HCT116 (cell line): ENCODE data around the gene FOXP1. TPM values are rescaled to one million over a fixed set of nuclear protein-coding genes. Genes with fewer than 3 reads are reported as not detected.

Experiments
- ATAC-seq: fragments of 200-7000 bp; cut with Tn5 transposase; 2 replicates; pipeline ENCODE4 v1.9.1; 2020; ENCODE audit warnings: mild to moderate bottlenecking, moderate library complexity
- BruUV-seq: library from RNA; stranded (reverse); fragments of 400-500 nt; replicated peaks from 2 replicates; lab custom pipeline; 2021; lab: Mats Ljungman, UMichigan
- CTCF ChIA-PET: fragments of 300-600 bp; sonication (Branson Sonifier 250); formaldehyde crosslinking; loops from one replicate; lab custom pipeline; 2021; ENCODE audit warnings: antibody characterized with exemption; lab: Charles Lee
- POLR2A ChIA-PET: fragments of 300-600, 350-600 bp; sonication (Branson Sonifier 250); formaldehyde crosslinking; loops from one replicate; lab custom pipeline; 2021; ENCODE audit warnings: antibody characterized with exemption; lab: Charles Lee
- RAD21 ChIA-PET, 2 experiments: fragments of 300-600 bp; sonication (Branson Sonifier 250); formaldehyde crosslinking; loops; one replicate each; lab custom pipeline; 2023; ENCODE audit warnings: low total read pairs in 2 of 2; ENCODE audit not compliant: uncharacterized antibody in 2 of 2, unreplicated experiment in 2 of 2, low non-redundant PET in 1 of 2; lab: Charles Lee
- DNase-seq: peaks from one replicate; pipeline ENCODE4 v3.0.0-alpha.2; 2010; ENCODE audit warnings: low read depth, low spot score
- H2AFZ ChIP-seq: fragments of 200-600 bp; shearing (Covaris generic), sonication (generic); 2 replicates; pipeline ENCODE4 v1.6.1; 2017; ENCODE audit warnings: low read depth, mixed run types, mixed read lengths, antibody characterized with exemption, low read length; ENCODE audit not compliant: poor library complexity, severe bottlenecking
- H3K27ac ChIP-seq: 2 replicates; pipeline ENCODE4 v1.5.1; 2012; ENCODE audit warnings: low read depth, low read length
- H3K27me3 ChIP-seq: fragments of 200-600 bp; sonication (generic); 2 replicates; pipeline ENCODE4 v1.6.1; 2016; ENCODE audit warnings: mixed run types, low read length, mixed read lengths; ENCODE audit not compliant: insufficient read depth
- H3K36me3 ChIP-seq, 2 experiments: fragments of 200-500 bp in 1 of 2; fragments of 200-600 bp in 1 of 2; sonication (Bioruptor generic) in 1 of 2; sonication (generic) in 1 of 2; 2 replicates each; pipeline versions ENCODE4 v1.5.1 to v1.6.1; 2014 to 2016; ENCODE audit warnings: low read length in 2 of 2, inconsistent platforms in 1 of 2, mixed read lengths in 1 of 2, mixed run types in 1 of 2; ENCODE audit not compliant: insufficient read depth in 2 of 2, control insufficient read depth in 1 of 2
- H3K4me1 ChIP-seq, 2 experiments: fragments of 200-600 bp in 1 of 2; sonication (generic) in 1 of 2; 2 replicates each; pipeline versions ENCODE4 v1.5.1 to v1.6.1; 2012 to 2017; ENCODE audit warnings: low read length in 2 of 2, inconsistent platforms in 1 of 2, mild to moderate bottlenecking in 1 of 2, mixed read lengths in 1 of 2, mixed run types in 1 of 2, moderate library complexity in 1 of 2; ENCODE audit not compliant: insufficient read depth in 2 of 2, control insufficient read depth in 1 of 2
- H3K4me2 ChIP-seq: fragments of 200-600 bp; sonication (generic); 2 replicates; pipeline ENCODE4 v1.6.1; 2017; ENCODE audit warnings: mixed run types, low read length, mixed read lengths
- H3K4me3 ChIP-seq, 2 experiments: fragments of 200-600 bp in 1 of 2; sonication (generic) in 1 of 2; replicated peaks in 1 of 2; 2 replicates each; pipeline ENCODE4 v1.5.1; 2011 to 2016; ENCODE audit warnings: low read length in 2 of 2, control low read depth in 1 of 2, low read depth in 1 of 2, mild to moderate bottlenecking in 1 of 2, mixed read lengths in 1 of 2, mixed run types in 1 of 2
- H3K79me2 ChIP-seq: fragments of 200-600 bp; sonication (generic); 2 replicates; pipeline ENCODE4 v1.6.1; 2017; ENCODE audit warnings: mild to moderate bottlenecking, mixed run types, low read length, moderate library complexity, mixed read lengths; ENCODE audit not compliant: insufficient read depth
- H3K9ac ChIP-seq: fragments of 200-600 bp; sonication (generic); 2 replicates; pipeline ENCODE4 v1.6.1; 2016; ENCODE audit warnings: low read length, mixed read lengths
- H3K9me2 ChIP-seq: fragments of 200-600 bp; sonication (generic), shearing (Covaris generic); 2 replicates; pipeline ENCODE4 v1.6.1; 2017; ENCODE audit warnings: mixed run types, mild to moderate bottlenecking, moderate library complexity; ENCODE audit not compliant: insufficient read depth
- H3K9me3 ChIP-seq, 2 experiments: fragments of 200-500 bp in 1 of 2; fragments of 200-600 bp in 1 of 2; sonication (Bioruptor generic) in 1 of 2; sonication (generic) in 1 of 2; 2 replicates each; pipeline ENCODE4 v1.6.1; 2014 to 2017; ENCODE audit warnings: low read length in 2 of 2, mixed read lengths in 2 of 2, inconsistent platforms in 1 of 2, low read depth in 1 of 2, mild to moderate bottlenecking in 1 of 2, mixed run types in 1 of 2, moderate library complexity in 1 of 2; ENCODE audit not compliant: control insufficient read depth in 1 of 2, insufficient read depth in 1 of 2
- H4K20me1 ChIP-seq: fragments of 200-600 bp; sonication (generic), shearing (Covaris generic); 2 replicates; pipeline ENCODE4 v1.6.1; 2017; ENCODE audit warnings: mixed run types, mild to moderate bottlenecking, moderate library complexity; ENCODE audit not compliant: insufficient read depth
- EZH2 ChIP-seq: fragments of 200-600 bp; sonication (generic); IDR thresholded peaks from 2 replicates; pipeline ENCODE4 v1.6.1; 2017; ENCODE audit warnings: antibody characterized with exemption, mixed run types
- EZH2phosphoT487 ChIP-seq: fragments of 200-600 bp; IDR thresholded peaks from 2 replicates; pipeline ENCODE4 v1.6.1; 2018; ENCODE audit warnings: antibody characterized with exemption, borderline replicate concordance
- FOSL1 ChIP-seq: IDR thresholded peaks from 2 replicates; pipeline ENCODE4 v1.6.1; 2012; ENCODE audit warnings: low read depth
- JUND ChIP-seq: IDR thresholded peaks from 2 replicates; pipeline ENCODE4 v1.6.1; 2012
- POLR2AphosphoS5 ChIP-seq: IDR thresholded peaks from 2 replicates; pipeline ENCODE4 v1.6.1; 2011; ENCODE audit warnings: mild to moderate bottlenecking, low read depth, low read length, moderate library complexity
- RAD21 ChIP-seq: IDR thresholded peaks from 2 replicates; pipeline ENCODE4 v1.6.1; 2012; ENCODE audit warnings: low read depth, mild to moderate bottlenecking
- SIN3A ChIP-seq: IDR thresholded peaks from 2 replicates; pipeline ENCODE4 v1.6.1; 2012; ENCODE audit warnings: low read depth
- SP1 ChIP-seq: IDR thresholded peaks from 2 replicates; pipeline ENCODE4 v1.6.1; 2012; ENCODE audit warnings: low read depth
- ZFX ChIP-seq: fragments of 450-650 bp; IDR thresholded peaks from 2 replicates; pipeline ENCODE4 v1.6.1; 2017
- intact Hi-C: fragments of 100-400 bp; cut with micrococcal nuclease; formaldehyde crosslinking; loops from 2 replicates; pipeline ENCODE4 v1.10.0; 2022
- total RNA-seq: library from RNA; stranded (reverse); gene quantifications from one replicate; pipeline ENCODE4 v1.2.1, GENCODE V29; 2021; ENCODE audit not compliant: unreplicated experiment
- TF ChIP-seq, protein P1 (sequence below), 3 experiments: fragments of 200-600 bp in 1 of 3; sonication (generic) in 1 of 3; IDR thresholded peaks in 2 of 3; conservative IDR thresholded peaks in 1 of 3; 2 replicates each; pipeline ENCODE4 v1.5.1; 2012 to 2017; ENCODE audit warnings: low read depth in 2 of 3, low read length in 2 of 3, antibody characterized with exemption in 1 of 3, borderline replicate concordance in 1 of 3, control low read depth in 1 of 3, mild to moderate bottlenecking in 1 of 3, mixed read lengths in 1 of 3, mixed run types in 1 of 3, moderate library complexity in 1 of 3; ENCODE audit not compliant: insufficient read depth in 1 of 3

The FOXP1 gene
- total RNA-seq, 1 experiment from 2014 or later = 11.4 TPM

DNA sequence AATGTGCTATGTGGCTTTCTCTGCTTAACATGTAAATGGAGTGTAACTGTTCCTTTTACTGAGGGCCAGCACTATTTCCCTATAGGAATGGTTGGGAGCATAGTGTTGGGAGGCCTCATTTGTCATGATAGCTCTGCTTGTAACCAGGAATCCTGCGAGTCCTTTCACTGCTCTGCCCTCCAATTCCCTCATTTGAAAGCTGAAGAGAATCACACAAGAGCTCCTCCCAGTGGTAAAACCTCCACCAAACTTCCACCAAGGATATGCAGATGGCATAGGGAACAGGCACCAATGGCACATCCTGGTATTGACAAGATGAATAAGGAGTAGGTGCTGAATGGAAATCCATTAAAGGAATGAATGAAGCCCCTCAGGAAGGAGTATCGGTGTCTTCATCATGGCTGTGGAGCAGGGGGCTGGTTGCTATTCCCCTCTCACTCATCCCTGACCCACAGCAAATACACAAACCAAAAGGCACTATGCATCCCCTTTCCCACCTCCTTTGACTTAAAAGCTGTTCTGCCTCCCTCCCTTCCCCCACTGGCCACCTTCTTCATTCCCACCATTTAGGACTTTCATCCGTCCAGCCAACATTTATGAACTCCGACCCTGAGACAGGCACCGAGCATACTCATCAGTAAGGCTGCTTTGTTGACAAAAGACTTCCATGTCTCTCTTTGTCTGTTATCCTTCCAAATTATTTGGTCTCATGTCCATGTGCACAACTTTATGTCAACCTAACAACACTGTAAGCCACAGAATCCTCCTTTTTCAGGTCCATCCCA lies 560.8 kb downstream of the FOXP1 start:
- ChIA-PET RAD21 (no interaction called here), CTCF (interaction anchor here (0.7 to 1.1 kb wide), 3 partner anchors 18 to 473 kb away, joined by 3 to 5 read pairs (median 3); no protein-coding TSS in a partner anchor), POLR2A (no interaction called here)
- DNase-seq = no peak
- no peaks in the 10 kb centered on the region for H3K79me2 ChIP-seq
- no peak overlapping the region for H3K4me2 ChIP-seq
- no peak overlapping the region for H2AFZ ChIP-seq
- H3K4me1 ChIP-seq = no peaks in the 10 kb centered on the region
- BruUV-seq = no TSS peak
- intact Hi-C loops = no loop called here
- no peaks in the 10 kb centered on the region for H4K20me1 ChIP-seq
- H3K36me3 ChIP-seq = no peaks in the 10 kb centered on the region
- H3K4me3 ChIP-seq = no peak overlapping the region
- H3K9ac ChIP-seq = no peak overlapping the region
- H3K9me3 ChIP-seq = no peaks in the 10 kb centered on the region
- ATAC-seq = peak; percentile 52; the same call in 1 of the 2 replicates
- H3K27me3 ChIP-seq = no peaks in the 10 kb centered on the region
- TF ChIP-seq, protein P1, sequence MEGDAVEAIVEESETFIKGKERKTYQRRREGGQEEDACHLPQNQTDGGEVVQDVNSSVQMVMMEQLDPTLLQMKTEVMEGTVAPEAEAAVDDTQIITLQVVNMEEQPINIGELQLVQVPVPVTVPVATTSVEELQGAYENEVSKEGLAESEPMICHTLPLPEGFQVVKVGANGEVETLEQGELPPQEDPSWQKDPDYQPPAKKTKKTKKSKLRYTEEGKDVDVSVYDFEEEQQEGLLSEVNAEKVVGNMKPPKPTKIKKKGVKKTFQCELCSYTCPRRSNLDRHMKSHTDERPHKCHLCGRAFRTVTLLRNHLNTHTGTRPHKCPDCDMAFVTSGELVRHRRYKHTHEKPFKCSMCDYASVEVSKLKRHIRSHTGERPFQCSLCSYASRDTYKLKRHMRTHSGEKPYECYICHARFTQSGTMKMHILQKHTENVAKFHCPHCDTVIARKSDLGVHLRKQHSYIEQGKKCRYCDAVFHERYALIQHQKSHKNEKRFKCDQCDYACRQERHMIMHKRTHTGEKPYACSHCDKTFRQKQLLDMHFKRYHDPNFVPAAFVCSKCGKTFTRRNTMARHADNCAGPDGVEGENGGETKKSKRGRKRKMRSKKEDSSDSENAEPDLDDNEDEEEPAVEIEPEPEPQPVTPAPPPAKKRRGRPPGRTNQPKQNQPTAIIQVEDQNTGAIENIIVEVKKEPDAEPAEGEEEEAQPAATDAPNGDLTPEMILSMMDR (IDR thresholded peaks at IDR 0.05 in 2 of 3, conservative IDR thresholded peaks at IDR 0.05 in 1 of 3; ENCODE audit: borderline replicate concordance in 1 of 3, insufficient read depth in 1 of 3, low read depth in 2 of 3, low read length in 2 of 3) = peak; percentile 16 to 39 (median 20); a peak in 4 of 6 replicates
- TF ChIP-seq RAD21 = peak; percentile 28; the same call in 1 of the 2 replicates
- no peak for TF ChIP-seq JUND
- TF ChIP-seq, all 23 proteins: peak for 2
- Histone ChIP-seq H3K27ac (no peak overlapping the region), H3K9me2 (no peaks in the 10 kb centered on the region)

DNA sequence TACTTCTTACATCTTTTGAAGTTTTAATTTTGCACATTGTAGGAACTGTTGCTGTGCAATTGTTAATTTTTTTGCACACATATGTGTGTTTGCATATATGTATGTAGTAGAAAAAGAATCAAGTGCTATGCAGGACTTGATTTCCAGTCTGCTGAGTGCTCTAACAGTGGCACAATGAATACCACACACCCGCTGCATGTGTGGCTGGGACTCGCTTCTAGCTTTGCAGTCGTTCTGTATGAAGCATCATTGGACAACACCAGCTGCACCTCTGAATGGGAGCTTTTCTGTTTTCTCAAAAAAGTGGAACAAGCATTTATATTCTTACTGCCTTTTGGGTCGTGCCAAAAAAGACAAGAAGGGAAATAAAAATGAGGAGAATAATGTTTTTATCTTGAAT lies 564.7 kb downstream of the FOXP1 start:
- POLR2A ChIA-PET = no interaction called here
- H3K27me3 ChIP-seq = no peaks in the 10 kb centered on the region
- TF ChIP-seq EZH2phosphoT487 (no peak), SIN3A (no peak), FOSL1 (no peak), POLR2AphosphoS5 (no peak), RAD21 (no peak), SP1 (no peak), JUND (no peak), ZFX (no peak), EZH2 (no peak)
- TF ChIP-seq, all 23 proteins: peak for 0
- ATAC-seq (no peak), DNase-seq (no peak)
- no peaks in the 10 kb centered on the region for H3K4me1 ChIP-seq
- ChIA-PET CTCF (no interaction called here), RAD21 (no interaction called here)
- H3K36me3 ChIP-seq = no peaks in the 10 kb centered on the region
- intact Hi-C loops = no loop called here
- H3K9me2 ChIP-seq = no peaks in the 10 kb centered on the region
- no TSS peak for BruUV-seq
- no peaks in the 10 kb centered on the region for H4K20me1 ChIP-seq
- H3K9ac ChIP-seq = no peak overlapping the region
- H3K4me3 ChIP-seq = no peak overlapping the region
- no peak overlapping the region for H2AFZ ChIP-seq
- H3K9me3 ChIP-seq = no peaks in the 10 kb centered on the region
- H3K4me2 ChIP-seq = no peak overlapping the region
- no peaks in the 10 kb centered on the region for H3K79me2 ChIP-seq
- no peak overlapping the region for H3K27ac ChIP-seq
